K562 (cell line): ENCODE measurements around the gene GALNT17. TPM values are rescaled to one million over a fixed set of nuclear protein-coding genes. Genes with fewer than 3 reads are reported as not detected.
"Not testable (repeated sequence)": the region's sequence is repeated elsewhere in the genome, so short reads cannot be mapped to it uniquely, and the experiment has no call there.

ENCODE experiments used
- ATAC-seq: fragments of 200-7000 bp; cut with Tn5 transposase; 3 replicates; pipeline ENCODE4 v1.9.1; 2020; ENCODE audit warnings: moderate library complexity
- BruUV-seq: library from RNA; stranded (reverse); fragments of 400-500 nt; replicated peaks from 2 replicates; lab custom pipeline; 2021; lab: Mats Ljungman, UMichigan
- CTCF ChIA-PET: fragments of 300-600 bp; formaldehyde crosslinking; extraction: SDS; loops from one replicate; lab custom pipeline; 2021; ENCODE audit warnings: low intra/inter-chr PET ratio; lab: Yijun Ruan, JAX
- POLR2A ChIA-PET: fragments of 300-600, 350-650 bp; sonication (Branson Sonifier 250); formaldehyde crosslinking; extraction: SDS; loops from one replicate; lab custom pipeline; 2021; ENCODE audit warnings: antibody characterized with exemption, inconsistent platforms; lab: Yijun Ruan, JAX
- DNase-seq, 4 experiments: peaks; one replicate each; pipeline versions ENCODE4 v3.0.0 to v3.0.0-alpha.2; 2011 to 2018; ENCODE audit warnings: low spot score in 3 of 4, mixed read lengths in 3 of 4; ENCODE audit errors: extremely low read depth in 1 of 4
- FAIRE-seq: peaks from 2 replicates; lab custom pipeline; 2011; peaks lifted over from hg19 to GRCh38; lab: Jason Lieb, UNC
- H2AFZ ChIP-seq: 2 replicates; pipeline ENCODE4 v1.6.0; 2011; ENCODE audit warnings: low read depth, low read length, control low read depth, inconsistent platforms
- H3K27ac ChIP-seq: fragments of 200-600 bp; 3 replicates; pipeline ENCODE4 v1.8.0; 2011; ENCODE audit warnings: low read depth, mild to moderate bottlenecking, control low read depth, inconsistent platforms, low read length, moderate library complexity, mixed read lengths; ENCODE audit errors: extremely low read depth
- H3K27me3 ChIP-seq, 2 experiments: fragments of 300-600 bp in 1 of 2; 2 replicates in 1 of 2; 3 replicates in 1 of 2; pipeline versions ENCODE4 v1.6.0 to v1.8.0; 2011; ENCODE audit warnings: inconsistent platforms in 2 of 2, low read length in 2 of 2, mild to moderate bottlenecking in 1 of 2, mixed read lengths in 1 of 2, moderate library complexity in 1 of 2; ENCODE audit not compliant: control insufficient read depth in 2 of 2, insufficient read depth in 2 of 2
- H3K36me3 ChIP-seq: fragments of 300-600 bp; 3 replicates; pipeline ENCODE4 v1.8.0; 2011; ENCODE audit warnings: mild to moderate bottlenecking, low read length, inconsistent platforms; ENCODE audit not compliant: control insufficient read depth, insufficient read depth
- H3K4me1 ChIP-seq, 2 experiments: fragments of 200-600 bp in 1 of 2; replicated peaks in 1 of 2; 2 replicates in 1 of 2; 3 replicates in 1 of 2; pipeline versions ENCODE4 v1.5.1 to v1.8.0; 2011; ENCODE audit warnings: inconsistent platforms in 2 of 2, low read length in 2 of 2, mild to moderate bottlenecking in 1 of 2, mixed read lengths in 1 of 2, moderate library complexity in 1 of 2; ENCODE audit not compliant: control insufficient read depth in 2 of 2, insufficient read depth in 2 of 2
- H3K4me2 ChIP-seq: 2 replicates; pipeline ENCODE4 v1.6.1; 2011; ENCODE audit warnings: low read length, control low read depth, inconsistent platforms, mixed read lengths; ENCODE audit not compliant: insufficient read depth
- H3K4me3 ChIP-seq: fragments of 200-600 bp; sonication (generic), shearing (Covaris generic); 2 replicates; pipeline ENCODE4 v1.5.1; 2016; ENCODE audit warnings: control low read depth, inconsistent platforms
- H3K79me2 ChIP-seq: fragments of 200-600 bp; 3 replicates; pipeline ENCODE4 v1.8.0; 2011; ENCODE audit warnings: low read length, inconsistent platforms; ENCODE audit not compliant: control insufficient read depth, insufficient read depth
- H3K9ac ChIP-seq, 2 experiments: 2 replicates each; pipeline versions ENCODE4 v1.6.0 to v1.6.1; 2011; ENCODE audit warnings: low read depth in 2 of 2, low read length in 2 of 2, control low read depth in 1 of 2, inconsistent platforms in 1 of 2, mild to moderate bottlenecking in 1 of 2, mixed read lengths in 1 of 2; ENCODE audit not compliant: insufficient read depth in 1 of 2
- H3K9me1 ChIP-seq: one replicate; pipeline ENCODE4 v1.6.0; 2011; ENCODE audit warnings: inconsistent platforms, mild to moderate bottlenecking, low read length, moderate library complexity; ENCODE audit not compliant: control insufficient read depth, insufficient read depth
- H3K9me3 ChIP-seq: replicated peaks from 2 replicates; pipeline ENCODE4 v1.5.1; 2011; ENCODE audit warnings: low read depth, low read length, inconsistent platforms; ENCODE audit not compliant: control insufficient read depth, insufficient read depth
- H4K20me1 ChIP-seq: replicated peaks from 2 replicates; pipeline ENCODE4 v1.6.1; 2011; ENCODE audit warnings: low read length, inconsistent platforms, mixed read lengths; ENCODE audit not compliant: control insufficient read depth, insufficient read depth
- E2F3 ChIP-seq: fragments of 250-450 bp; sonication (Bioruptor Pico); IDR thresholded peaks from 2 replicates; pipeline ENCODE4 v1.4.0; 2020; ENCODE audit warnings: mild to moderate bottlenecking
- GTF2A2 ChIP-seq: IDR thresholded peaks from 2 replicates; pipeline ENCODE4 v1.6.1; 2016; ENCODE audit warnings: mild to moderate bottlenecking, missing genetic modification characterization, missing compliant biosample characterization
- HDAC8 ChIP-seq: fragments of 450-650 bp; IDR thresholded peaks from 2 replicates; pipeline ENCODE4 v1.6.1; 2016; ENCODE audit warnings: mild to moderate bottlenecking, missing genetic modification characterization, moderate library complexity, missing compliant biosample characterization
- PTRF ChIP-seq: fragments of 450-650 bp; IDR thresholded peaks from 2 replicates; pipeline ENCODE4 v1.6.1; 2016; ENCODE audit warnings: mild to moderate bottlenecking, missing genetic modification characterization, missing compliant biosample characterization
- PTTG1 ChIP-seq: fragments of 450-650 bp; IDR thresholded peaks from 2 replicates; pipeline ENCODE4 v1.6.1; 2016; ENCODE audit warnings: low read depth, mild to moderate bottlenecking, missing genetic modification characterization, missing compliant biosample characterization
- PYGO2 ChIP-seq: fragments of 450-650 bp; IDR thresholded peaks from 2 replicates; pipeline ENCODE4 v1.6.1; 2016; ENCODE audit warnings: mild to moderate bottlenecking, missing genetic modification characterization, moderate library complexity, missing compliant biosample characterization
- SMAD3 ChIP-seq: fragments of 450-650 bp; formaldehyde crosslinking; conservative IDR thresholded peaks from 2 replicates; pipeline ENCODE4 v1.4.0; 2020; ENCODE audit warnings: mild to moderate bottlenecking
- SMAD4 ChIP-seq: fragments of 250-450 bp; sonication (Bioruptor Pico); conservative IDR thresholded peaks from 2 replicates; pipeline ENCODE4 v1.8.0; 2021; ENCODE audit warnings: inconsistent platforms, mild to moderate bottlenecking, moderate library complexity
- TAF7 ChIP-seq: fragments of 450-650 bp; IDR thresholded peaks from 2 replicates; pipeline ENCODE4 v1.6.1; 2016; ENCODE audit warnings: missing genetic modification characterization, missing compliant biosample characterization
- TEAD2 ChIP-seq: fragments of 450-650 bp; IDR thresholded peaks from 2 replicates; pipeline ENCODE4 v1.6.1; 2016; ENCODE audit warnings: missing genetic modification characterization, control low read depth, missing compliant biosample characterization
- ZNF239 ChIP-seq: fragments of 250-450 bp; sonication (Bioruptor Pico); IDR thresholded peaks from 2 replicates; pipeline ENCODE4 v1.4.0; 2020; ENCODE audit warnings: mild to moderate bottlenecking
- ZNF41 ChIP-seq: fragments of 250-450 bp; sonication (Bioruptor Pico); conservative IDR thresholded peaks from 2 replicates; pipeline ENCODE4 v1.4.0; 2020; ENCODE audit warnings: mild to moderate bottlenecking
- ZNF583 ChIP-seq: fragments of 250-450 bp; sonication (Bioruptor Pico); IDR thresholded peaks from 2 replicates; pipeline ENCODE4 v1.4.0; 2020
- ZNF592 ChIP-seq: fragments of 450-650 bp; IDR thresholded peaks from 2 replicates; pipeline ENCODE4 v1.6.1; 2017; ENCODE audit warnings: antibody characterized with exemption, mild to moderate bottlenecking
- ZNF644 ChIP-seq: fragments of 200-800 bp; sonication (Bioruptor generic); IDR thresholded peaks from 2 replicates; pipeline ENCODE4 v1.6.1; 2016; ENCODE audit warnings: low read depth, missing genetic modification characterization, missing compliant biosample characterization
- ZNF766 ChIP-seq: fragments of 200-800 bp; sonication (Bioruptor generic); conservative IDR thresholded peaks from 2 replicates; pipeline ENCODE4 v1.6.1; 2016; ENCODE audit warnings: missing genetic modification characterization, missing compliant biosample characterization
- WGBS: fragments of 100-300 bp; shearing (Covaris generic); methylation state at CpG from one replicate; pipeline ENCODE4 v1.1.6; 2016; ENCODE audit warnings: low coverage, mixed read lengths; ENCODE audit not compliant: insufficient coverage; ENCODE audit errors: missing lambda C conversion rate; 5-methylcytosine and 5-hydroxymethylcytosine counted together
- in situ Hi-C: fragments of 300-500 bp; cut with MboI; formaldehyde crosslinking; loops from 4 replicates; pipeline ENCODE4 v1.15.0; 2018; ENCODE audit warnings: inconsistent platforms, mixed read lengths
- intact Hi-C: fragments of 100-400 bp; cut with micrococcal nuclease; formaldehyde crosslinking; loops from 2 replicates; pipeline ENCODE4 v1.14.2; 2022
- polyA plus RNA-seq, 8 experiments: library from polyadenylated mRNA; depleted of rRNA in 4 of 8; stranded (reverse) in 5 of 8; unstranded in 3 of 8; fragments of >200 nt; fragmentation: Nextera tagmentation in 2 of 8; fragmentation: Illumina TruSeq in 1 of 8; extraction: Ambion mirVana in 2 of 8; extraction: Trizol in 1 of 8; gene quantifications; 2 replicates each; pipeline versions ENCODE4 v1.2.1 to v1.2.3, GENCODE V29; 2011 to 2014; ENCODE audit warnings: inconsistent platforms in 1 of 8, missing spikeins in 1 of 8
- total RNA-seq, 7 experiments: library from RNA; depleted of rRNA in 6 of 7; stranded (reverse); fragments of >200 nt in 6 of 7; fragmentation: Illumina TruSeq in 2 of 7; extraction: Trizol in 2 of 7; gene quantifications; 2 replicates each; pipeline versions ENCODE4 v1.2.1 to v1.2.3, GENCODE V29; 2011 to 2021; ENCODE audit warnings: low replicate concordance in 1 of 7
- TF ChIP-seq, protein P1 (sequence below), 2 experiments: fragments of 200-800 bp in 1 of 2; sonication (Bioruptor generic) in 1 of 2; sonication (generic) in 1 of 2; formaldehyde crosslinking in 1 of 2; IDR thresholded peaks in 1 of 2; conservative IDR thresholded peaks in 1 of 2; 2 replicates each; pipeline versions ENCODE4 v1.5.0 to v1.6.1; 2016 to 2020; ENCODE audit warnings: missing compliant biosample characterization in 1 of 2, missing genetic modification characterization in 1 of 2, missing genetic modification reagents in 1 of 2

GALNT17 gene
- total and polyA plus RNA-seq, 9 of the 15 experiments (the other 6 are each of a cell fraction or from before 2014, with no cell fraction given) = not detected

DNA sequence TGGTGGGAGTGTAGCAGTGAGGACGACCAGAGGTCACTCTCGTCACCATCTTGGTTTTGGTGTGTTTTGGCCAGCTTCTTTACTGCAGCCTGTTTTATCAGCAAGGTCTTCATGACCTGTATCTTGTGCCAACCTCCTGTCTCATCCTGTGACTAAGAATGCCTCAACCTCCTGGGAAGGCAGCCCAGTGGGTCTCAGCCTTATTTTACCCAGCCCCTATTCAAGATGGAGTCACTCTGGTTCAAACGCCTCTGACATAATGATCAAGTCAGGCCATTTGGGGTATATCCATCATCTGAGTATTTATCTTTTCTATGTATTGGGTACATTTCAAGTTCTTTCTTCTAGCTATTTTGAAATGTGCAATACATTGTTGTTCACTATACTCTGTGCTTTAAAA, 503.9 kb downstream of the GALNT17 start:
- in situ Hi-C loops = not testable (repeated sequence)
- peak; percentile 93 for TF ChIP-seq GTF2A2 (tag)
- TF ChIP-seq SMAD4 (CRISPR knock-in tag) = 0 out of 2 replicates have a peak, but pooled peaks have one; percentile 40
- TF ChIP-seq PYGO2 (tag) = peak; percentile 90
- peak; percentile 94 for TF ChIP-seq HDAC8 (tag)
- TF ChIP-seq E2F3 = 0 out of 2 replicates have a peak, but pooled peaks have one; percentile 34
- TF ChIP-seq TAF7 = peak; percentile 24; the same call in 1 of the 2 replicates
- TF ChIP-seq, protein P1, sequence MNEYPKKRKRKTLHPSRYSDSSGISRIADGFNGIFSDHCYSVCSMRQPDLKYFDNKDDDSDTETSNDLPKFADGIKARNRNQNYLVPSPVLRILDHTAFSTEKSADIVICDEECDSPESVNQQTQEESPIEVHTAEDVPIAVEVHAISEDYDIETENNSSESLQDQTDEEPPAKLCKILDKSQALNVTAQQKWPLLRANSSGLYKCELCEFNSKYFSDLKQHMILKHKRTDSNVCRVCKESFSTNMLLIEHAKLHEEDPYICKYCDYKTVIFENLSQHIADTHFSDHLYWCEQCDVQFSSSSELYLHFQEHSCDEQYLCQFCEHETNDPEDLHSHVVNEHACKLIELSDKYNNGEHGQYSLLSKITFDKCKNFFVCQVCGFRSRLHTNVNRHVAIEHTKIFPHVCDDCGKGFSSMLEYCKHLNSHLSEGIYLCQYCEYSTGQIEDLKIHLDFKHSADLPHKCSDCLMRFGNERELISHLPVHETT (CRISPR knock-in tag; conservative IDR thresholded peaks at IDR 0.05 in 1 of 2, IDR thresholded peaks at IDR 0.05 in 1 of 2) = peak in 1 of 2 experiments; percentile 92; a peak in 2 of 4 replicates
- peak; percentile 68; the same call in 1 of the 2 replicates for TF ChIP-seq ZNF644 (tag)
- peak; percentile 30; the same call in 1 of the 2 replicates for TF ChIP-seq PTTG1 (tag)
- peak; percentile 17; the same call in 1 of the 2 replicates for TF ChIP-seq ZNF239 (CRISPR knock-in tag)
- peak; percentile 74; the same call in 1 of the 2 replicates for TF ChIP-seq ZNF41 (CRISPR knock-in tag)
- TF ChIP-seq ZNF583 (CRISPR knock-in tag) = peak; percentile 86
- peak; percentile 63; the same call in 1 of the 2 replicates for TF ChIP-seq SMAD3 (CRISPR knock-in tag)
- TF ChIP-seq PTRF (tag) = peak; percentile 62; the same call in 1 of the 2 replicates
- TF ChIP-seq ZNF766 (CRISPR knock-in tag) = peak; percentile 61
- TF ChIP-seq ZNF592 = peak; percentile 80
- peak; percentile 52; the same call in 1 of the 2 replicates for TF ChIP-seq TEAD2 (tag)

More for the DNA sequence above, 503.9 kb downstream of the GALNT17 start:
- H3K27ac ChIP-seq, H3K4me2 ChIP-seq, CTCF ChIA-PET, H3K9me3 ChIP-seq, intact Hi-C loops, H3K9me1 ChIP-seq, POLR2A ChIA-PET, H3K9ac ChIP-seq, ATAC-seq, H3K36me3 ChIP-seq, H3K4me1 ChIP-seq, FAIRE-seq, DNase-seq, H4K20me1 ChIP-seq, H3K4me3 ChIP-seq, BruUV-seq, H3K79me2 ChIP-seq: not testable (repeated sequence)
- Histone ChIP-seq H3K27me3 (peaks cover 2 to 13% of the 10 kb centered on the region in 2 experiments; a peak in 3 of 5 replicates), H2AFZ (0 out of 2 replicates have a peak overlapping the region, but pooled peaks have one; percentile 25)
- WGBS = 2% methylated on average over 3 of the region's 3 CpGs
